ENCODE measurements around the gene NELFA. TPM values are rescaled to one million over a fixed set of nuclear protein-coding genes. Genes with fewer than 3 reads are reported as not detected.

The NELFA gene
- total RNA-seq, 1 experiment from 2014 or later, result 27.0 TPM

- CTCF ChIA-PET, result no interaction called here
- Histone ChIP-seq H3K27me3 (ENCODE audit: control insufficient read depth, insufficient read depth, low read length) (no peaks in the 10 kb centered on the region), H3K9me3 (ENCODE audit: control insufficient read depth, insufficient read depth, low read depth, low read length) (no peaks in the 10 kb centered on the region), H3K4me3 (ENCODE audit: low read depth in 2 of 2, low read length in 2 of 2) (no peak overlapping the region), H3K36me3 (ENCODE audit: control insufficient read depth, insufficient read depth, low read length) (no peaks in the 10 kb centered on the region), H3K27ac (ENCODE audit: low read length) (no peak overlapping the region), H3K4me1 (ENCODE audit: control insufficient read depth, insufficient read depth, low read length) (no peaks in the 10 kb centered on the region)
- ATAC-seq, result no peak
- TF ChIP-seq TCF7L2 (IDR thresholded peaks at IDR 0.05; ENCODE audit: low read depth, low read length) (no peak), CTCF (IDR thresholded peaks at IDR 0.05) (no peak), REST (IDR thresholded peaks at IDR 0.05; ENCODE audit: insufficient read depth in 1 of 2, low read depth in 2 of 2, low read length in 1 of 2) (no peak)
- DNase-seq (ENCODE audit: low read depth, low spot score), result no peak
- in situ Hi-C loops (cut with HindIII; ENCODE audit: low pct_unique_long_range_greater_than_20kb, low sequenced_read_pairs), result no loop called here
- intact Hi-C loops (cut with micrococcal nuclease; ENCODE audit: unreplicated experiment), result no loop called here
- BruUV-seq (replicated peaks), result no TSS peak
- POLR2A ChIA-PET, result no interaction called here
These were observed 21.5 kb downstream of the NELFA start for GRCh38 chr4:1987296-1987695.

GRCh38 chr4:1986578-1987210 is 22.1 kb downstream of the NELFA start:
- H3K4me1 ChIP-seq (ENCODE audit: control insufficient read depth, insufficient read depth, low read length), result no peaks in the 10 kb centered on the region
- in situ Hi-C loops (cut with HindIII; ENCODE audit: low pct_unique_long_range_greater_than_20kb, low sequenced_read_pairs), result no loop called here
- no peaks in the 10 kb centered on the region for H3K9me3 ChIP-seq (ENCODE audit: control insufficient read depth, insufficient read depth, low read depth, low read length)
- H3K27me3 ChIP-seq (ENCODE audit: control insufficient read depth, insufficient read depth, low read length), result no peaks in the 10 kb centered on the region
- H3K27ac ChIP-seq (ENCODE audit: low read length), result no peak overlapping the region
- POLR2A ChIA-PET, result no interaction called here
- intact Hi-C loops (cut with micrococcal nuclease; ENCODE audit: unreplicated experiment), result no loop called here
- no peak overlapping the region for H3K4me3 ChIP-seq (ENCODE audit: low read depth in 2 of 2, low read length in 2 of 2)
- DNase-seq (ENCODE audit: low read depth, low spot score), result no peak
- no peak for ATAC-seq
- no peaks in the 10 kb centered on the region; the same call in 1 of the 2 replicates for H3K36me3 ChIP-seq (ENCODE audit: control insufficient read depth, insufficient read depth, low read length)
- CTCF ChIA-PET, result no interaction called here
- no peak for TF ChIP-seq REST (IDR thresholded peaks at IDR 0.05; ENCODE audit: insufficient read depth in 1 of 2, low read depth in 2 of 2, low read length in 1 of 2)
- TF ChIP-seq CTCF (IDR thresholded peaks at IDR 0.05), result no peak
- no TSS peak for BruUV-seq (replicated peaks)
